ENCODE measurements around the gene C6orf15. TPM values are rescaled to one million over a fixed set of nuclear protein-coding genes. Genes with fewer than 3 reads are reported as not detected.
A peak's percentile ranks its signal among the peaks of the same experiment; 100 is the strongest.
"Not testable (repeated sequence)": the region's sequence is repeated elsewhere in the genome, so short reads cannot be mapped to it uniquely, and the experiment has no call there.

The C6orf15 gene
- total RNA-seq, 1 donor: not detected

- TF ChIP-seq CTCF (IDR thresholded peaks at IDR 0.05; ENCODE audit: insufficient read depth, low read length): no peak
- DNase-seq (ENCODE audit: low read depth): peak; percentile 73
- no peak overlapping the region for H3K4me3 ChIP-seq (ENCODE audit: low read depth, low read length)
Observed at GRCh38 chr6:31075528-31075927, 36.8 kb downstream of the C6orf15 start.

DNA sequence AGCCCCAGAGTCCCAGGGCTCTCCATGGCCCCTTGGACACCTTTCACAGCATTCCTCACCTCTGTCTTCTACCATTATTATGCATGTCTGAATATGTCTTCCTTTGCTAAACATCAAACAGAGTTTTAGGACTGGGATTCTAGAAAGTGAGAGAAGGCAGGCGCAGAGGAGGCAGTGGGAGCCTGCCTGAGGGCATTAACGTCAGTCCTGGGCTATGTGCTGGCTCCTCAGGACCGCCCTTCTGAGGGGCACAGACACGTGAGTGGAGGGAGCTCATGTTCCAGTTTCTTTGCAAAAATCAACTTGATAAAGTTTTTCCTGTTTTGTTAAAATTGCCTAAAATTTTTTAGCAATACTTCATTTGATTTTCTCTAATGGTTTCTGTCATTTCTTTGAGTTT is 38.0 kb downstream of the C6orf15 start:
- no peak for DNase-seq (ENCODE audit: low read depth)
- no peak for TF ChIP-seq CTCF (IDR thresholded peaks at IDR 0.05; ENCODE audit: insufficient read depth, low read length)
- H3K4me3 ChIP-seq (ENCODE audit: low read depth, low read length): no peak overlapping the region

GRCh38 chr6:31070711-31071197 is 41.6 kb downstream of the C6orf15 start:
- DNase-seq (ENCODE audit: low read depth): peak; percentile 86
- H3K4me3 ChIP-seq (ENCODE audit: low read depth, low read length): no peak overlapping the region
- TF ChIP-seq CTCF (IDR thresholded peaks at IDR 0.05; ENCODE audit: insufficient read depth, low read length): peak; percentile 86

GRCh38 chr6:31068669-31069340 is 43.6 kb downstream of the C6orf15 start:
- peak; percentile 93 for TF ChIP-seq CTCF (IDR thresholded peaks at IDR 0.05; ENCODE audit: insufficient read depth, low read length)
- H3K4me3 ChIP-seq (ENCODE audit: low read depth, low read length): no peak overlapping the region
- peak; percentile 82 for DNase-seq (ENCODE audit: low read depth)

- not testable (repeated sequence) for DNase-seq (ENCODE audit: low read depth); H3K4me3 ChIP-seq (ENCODE audit: low read depth, low read length)
Observed at GRCh38 chr6:31067891-31068668, 44.3 kb downstream of the C6orf15 start.

GRCh38 chr6:31067028-31067427 is 45.3 kb downstream of the C6orf15 start:
- DNase-seq (ENCODE audit: low read depth): not testable (repeated sequence)

DNA sequence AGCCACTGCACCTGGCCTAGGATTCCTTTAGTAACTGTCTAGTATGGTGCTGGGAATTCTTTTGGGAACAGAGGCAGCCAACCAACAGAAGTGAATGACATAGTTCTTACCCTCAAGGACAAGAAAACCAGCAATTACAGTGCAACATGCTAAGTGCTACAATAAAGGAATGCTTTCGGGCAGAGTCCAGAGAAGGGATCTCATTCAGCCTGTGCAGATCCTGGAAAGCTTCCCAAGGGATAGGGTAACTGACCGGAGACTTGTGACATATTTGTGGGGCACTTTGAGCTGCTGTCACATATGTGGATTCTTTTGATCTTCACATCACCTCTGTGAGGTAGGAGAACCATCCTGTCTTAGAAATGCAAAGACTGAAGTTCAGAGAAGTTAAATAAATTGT is 46.8 kb downstream of the C6orf15 start:
- no peak for TF ChIP-seq CTCF (IDR thresholded peaks at IDR 0.05; ENCODE audit: insufficient read depth, low read length)
- H3K4me3 ChIP-seq (ENCODE audit: low read depth, low read length): no peak overlapping the region
- no peak for DNase-seq (ENCODE audit: low read depth)

More at GRCh38 chr6:31067028-31067427, 45.3 kb downstream of the C6orf15 start:
- not testable (repeated sequence) for H3K4me3 ChIP-seq (ENCODE audit: low read depth, low read length)
